ENCODE results near the gene PHF21B.

DNA sequence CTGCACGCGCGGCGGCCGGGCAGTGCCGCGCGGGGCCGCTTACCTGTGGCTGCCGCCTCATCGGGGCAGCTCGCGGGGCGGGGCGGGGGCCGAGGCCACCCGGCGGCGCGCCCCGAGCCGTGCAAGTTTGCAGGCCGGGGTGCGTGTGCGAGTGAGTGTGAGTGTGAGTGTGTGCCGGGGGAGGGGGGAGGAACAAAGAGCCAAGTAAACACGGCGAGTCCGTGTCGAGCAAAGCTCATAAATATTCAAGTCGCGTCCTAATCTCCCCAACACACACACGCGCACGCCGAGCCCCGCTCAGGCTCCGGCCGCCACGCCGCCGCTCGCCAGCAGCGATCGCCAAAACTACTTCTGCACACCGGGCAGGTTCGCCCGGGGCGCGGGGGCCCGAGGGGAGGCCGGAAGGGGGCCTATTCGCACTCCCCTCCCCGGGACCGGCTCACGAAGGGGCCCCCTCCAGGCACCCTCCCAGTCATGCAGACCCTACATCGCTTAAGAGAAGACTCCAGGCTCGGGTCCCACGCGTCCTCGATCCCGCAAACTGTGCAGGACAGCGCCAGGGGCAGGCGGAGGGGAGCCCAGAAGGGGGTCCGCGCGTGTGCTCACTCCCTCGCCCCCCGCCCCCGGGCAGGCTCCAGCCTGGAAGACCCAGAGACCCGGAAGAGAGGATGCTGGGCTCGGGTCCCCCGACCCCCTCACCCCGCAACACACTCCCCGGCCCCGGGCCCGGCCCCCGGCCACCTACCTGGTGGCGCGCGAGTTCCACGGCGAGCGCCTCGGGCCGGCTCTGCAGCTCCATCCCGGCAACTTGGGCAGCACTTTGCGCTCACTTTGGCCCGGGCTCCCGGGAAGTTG lies 827 bp downstream of the PHF21B start:
- TF ChIP-seq, protein P1, sequence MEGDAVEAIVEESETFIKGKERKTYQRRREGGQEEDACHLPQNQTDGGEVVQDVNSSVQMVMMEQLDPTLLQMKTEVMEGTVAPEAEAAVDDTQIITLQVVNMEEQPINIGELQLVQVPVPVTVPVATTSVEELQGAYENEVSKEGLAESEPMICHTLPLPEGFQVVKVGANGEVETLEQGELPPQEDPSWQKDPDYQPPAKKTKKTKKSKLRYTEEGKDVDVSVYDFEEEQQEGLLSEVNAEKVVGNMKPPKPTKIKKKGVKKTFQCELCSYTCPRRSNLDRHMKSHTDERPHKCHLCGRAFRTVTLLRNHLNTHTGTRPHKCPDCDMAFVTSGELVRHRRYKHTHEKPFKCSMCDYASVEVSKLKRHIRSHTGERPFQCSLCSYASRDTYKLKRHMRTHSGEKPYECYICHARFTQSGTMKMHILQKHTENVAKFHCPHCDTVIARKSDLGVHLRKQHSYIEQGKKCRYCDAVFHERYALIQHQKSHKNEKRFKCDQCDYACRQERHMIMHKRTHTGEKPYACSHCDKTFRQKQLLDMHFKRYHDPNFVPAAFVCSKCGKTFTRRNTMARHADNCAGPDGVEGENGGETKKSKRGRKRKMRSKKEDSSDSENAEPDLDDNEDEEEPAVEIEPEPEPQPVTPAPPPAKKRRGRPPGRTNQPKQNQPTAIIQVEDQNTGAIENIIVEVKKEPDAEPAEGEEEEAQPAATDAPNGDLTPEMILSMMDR (IDR thresholded peaks at IDR 0.05): no peak; the same call in 1 of the 2 replicates
- TF ChIP-seq, protein P2, sequence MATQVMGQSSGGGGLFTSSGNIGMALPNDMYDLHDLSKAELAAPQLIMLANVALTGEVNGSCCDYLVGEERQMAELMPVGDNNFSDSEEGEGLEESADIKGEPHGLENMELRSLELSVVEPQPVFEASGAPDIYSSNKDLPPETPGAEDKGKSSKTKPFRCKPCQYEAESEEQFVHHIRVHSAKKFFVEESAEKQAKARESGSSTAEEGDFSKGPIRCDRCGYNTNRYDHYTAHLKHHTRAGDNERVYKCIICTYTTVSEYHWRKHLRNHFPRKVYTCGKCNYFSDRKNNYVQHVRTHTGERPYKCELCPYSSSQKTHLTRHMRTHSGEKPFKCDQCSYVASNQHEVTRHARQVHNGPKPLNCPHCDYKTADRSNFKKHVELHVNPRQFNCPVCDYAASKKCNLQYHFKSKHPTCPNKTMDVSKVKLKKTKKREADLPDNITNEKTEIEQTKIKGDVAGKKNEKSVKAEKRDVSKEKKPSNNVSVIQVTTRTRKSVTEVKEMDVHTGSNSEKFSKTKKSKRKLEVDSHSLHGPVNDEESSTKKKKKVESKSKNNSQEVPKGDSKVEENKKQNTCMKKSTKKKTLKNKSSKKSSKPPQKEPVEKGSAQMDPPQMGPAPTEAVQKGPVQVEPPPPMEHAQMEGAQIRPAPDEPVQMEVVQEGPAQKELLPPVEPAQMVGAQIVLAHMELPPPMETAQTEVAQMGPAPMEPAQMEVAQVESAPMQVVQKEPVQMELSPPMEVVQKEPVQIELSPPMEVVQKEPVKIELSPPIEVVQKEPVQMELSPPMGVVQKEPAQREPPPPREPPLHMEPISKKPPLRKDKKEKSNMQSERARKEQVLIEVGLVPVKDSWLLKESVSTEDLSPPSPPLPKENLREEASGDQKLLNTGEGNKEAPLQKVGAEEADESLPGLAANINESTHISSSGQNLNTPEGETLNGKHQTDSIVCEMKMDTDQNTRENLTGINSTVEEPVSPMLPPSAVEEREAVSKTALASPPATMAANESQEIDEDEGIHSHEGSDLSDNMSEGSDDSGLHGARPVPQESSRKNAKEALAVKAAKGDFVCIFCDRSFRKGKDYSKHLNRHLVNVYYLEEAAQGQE (IDR thresholded peaks at IDR 0.05; ENCODE audit: insufficient read depth in 1 of 2, low read depth in 2 of 2, low read length in 1 of 2): 0 out of 4 replicates have a peak, but pooled peaks of 1 of the 2 experiments have one; percentile 5
- no peak for TF ChIP-seq POLR2AphosphoS5 (IDR thresholded peaks at IDR 0.05; ENCODE audit: low read depth, low read length)
- no peak for TF ChIP-seq SIN3A (IDR thresholded peaks at IDR 0.05; ENCODE audit: borderline replicate concordance, insufficient read depth, low read depth, low read length)
